GM10248 (cell line): ENCODE data around the gene CSF2.
"Not testable (repeated sequence)": the region's sequence is repeated elsewhere in the genome, so short reads cannot be mapped to it uniquely, and the experiment has no call there.

ENCODE experiments used
- CTCF ChIA-PET: fragments of 300-600 bp; sonication (Branson Sonifier 250); formaldehyde crosslinking; extraction: SDS; loops from one replicate; lab custom pipeline; 2021; ENCODE audit warnings: antibody characterized with exemption; lab: Yijun Ruan, JAX
- POLR2A ChIA-PET: fragments of 350-650 bp; sonication (Branson Sonifier 250); formaldehyde crosslinking; extraction: SDS; loops from one replicate; lab custom pipeline; 2020; ENCODE audit warnings: antibody characterized with exemption; lab: Yijun Ruan, JAX
- DNase-seq: peaks from one replicate; pipeline ENCODE4 v3.0.0; 2012; ENCODE audit errors: extremely low spot score
- CTCF ChIP-seq: IDR thresholded peaks from 2 replicates; pipeline ENCODE4 v1.5.1; 2012; ENCODE audit warnings: mild to moderate bottlenecking, low read depth; ENCODE audit errors: extremely low read depth, missing control alignments, control extremely low read depth

Gene CSF2

GRCh38 chr5:132104556-132104955 is 31.0 kb downstream of the CSF2 start:
- POLR2A ChIA-PET, result no interaction called here
- no peak for DNase-seq
- CTCF ChIA-PET, result interaction anchor here (0.9 to 1.6 kb wide), 7 partner anchors 10 to 123 kb away, joined by 3 to 4 read pairs (median 3); partner anchors contain the start of gene P4HA2
- no peak for TF ChIP-seq CTCF

GRCh38 chr5:132105688-132106087 is 32.1 kb downstream of the CSF2 start:
- POLR2A ChIA-PET, result no interaction called here
- CTCF ChIA-PET, result interaction anchor here (0.9 to 1.6 kb wide), 3 partner anchors 9 to 43 kb away, joined by 3 to 4 read pairs (median 4); no protein-coding TSS in a partner anchor
- DNase-seq, result no peak
- no peak for TF ChIP-seq CTCF

DNA sequence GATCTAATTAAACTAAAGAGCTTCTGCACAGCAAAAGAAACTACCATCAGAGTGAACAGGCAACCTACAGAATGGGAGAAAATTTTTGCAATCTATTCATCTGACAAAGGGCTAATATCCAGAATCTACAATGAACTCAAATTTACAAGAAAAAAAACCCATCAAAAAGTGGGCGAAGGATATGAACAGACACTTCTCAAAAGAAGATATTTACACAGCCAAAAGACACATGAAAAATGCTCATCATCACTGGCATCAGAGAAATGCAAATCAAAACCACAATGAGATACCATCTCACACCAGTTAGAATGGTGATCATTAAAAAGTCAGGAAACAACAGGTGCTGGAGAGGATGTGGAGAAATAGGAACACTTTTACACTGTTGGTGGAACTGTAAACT is 34.9 kb downstream of the CSF2 start:
- DNase-seq, POLR2A ChIA-PET, CTCF ChIA-PET: not testable (repeated sequence)

DNA sequence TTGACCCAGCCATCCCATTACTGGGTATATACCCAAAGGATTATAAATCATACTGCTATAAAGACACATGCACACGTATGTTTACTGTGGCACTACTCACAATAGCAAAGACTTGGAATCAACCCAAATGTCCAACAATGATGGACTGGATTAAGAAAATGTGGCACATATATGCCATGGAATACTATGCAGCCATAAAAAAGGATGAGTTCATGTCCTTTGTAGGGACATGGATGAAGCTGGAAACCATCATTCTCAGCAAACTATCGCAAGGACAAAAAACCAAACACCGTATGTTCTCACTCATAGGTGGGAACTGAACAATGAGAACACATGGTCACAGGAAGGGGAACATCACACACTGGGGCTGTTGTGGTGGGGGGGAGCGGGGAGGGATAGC is 35.4 kb downstream of the CSF2 start:
- CTCF ChIA-PET, result interaction anchor here (1.4 kb wide), 1 partner anchor 43 kb away, joined by 5 read pairs; no protein-coding TSS in a partner anchor
- POLR2A ChIA-PET, DNase-seq: not testable (repeated sequence)

GRCh38 chr5:132109494-132110053 is 36.0 kb downstream of the CSF2 start:
- no peak for TF ChIP-seq CTCF
- CTCF ChIA-PET, result interaction anchor here (1.4 kb wide), 1 partner anchor 44 kb away, joined by 5 read pairs; no protein-coding TSS in a partner anchor
- DNase-seq, result no peak
- POLR2A ChIA-PET, result no interaction called here

DNA sequence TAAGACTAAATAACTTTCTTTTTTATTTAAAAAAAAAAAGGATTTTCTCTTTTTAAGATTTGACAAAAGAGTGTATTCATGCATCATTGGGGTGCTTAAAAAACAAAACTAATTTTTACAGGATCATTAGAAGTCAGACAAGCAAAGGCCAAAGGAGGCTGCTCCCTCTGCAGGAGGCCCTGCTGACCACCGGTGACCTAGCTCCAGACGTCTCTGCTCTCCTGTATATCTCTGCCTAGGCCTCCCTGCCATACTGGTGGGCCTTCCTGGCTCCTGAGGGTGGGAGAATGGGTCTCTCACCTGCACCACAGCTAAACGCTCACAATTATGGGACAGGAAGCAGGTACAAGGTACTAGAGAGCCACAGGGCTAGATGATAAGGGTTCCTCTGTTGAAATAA is 36.6 kb downstream of the CSF2 start:
- no peak for TF ChIP-seq CTCF
- CTCF ChIA-PET, result interaction anchor here (1.1 to 1.5 kb wide), 3 partner anchors 17 to 63 kb away, joined by 3 to 5 read pairs (median 3); no protein-coding TSS in a partner anchor
- DNase-seq, result no peak
- POLR2A ChIA-PET, result no interaction called here

- ChIA-PET CTCF (interaction anchor here (1.1 to 1.5 kb wide), 2 partner anchors 18 to 62 kb away, joined by 3 read pairs; no protein-coding TSS in a partner anchor), POLR2A (no interaction called here)
- no peak for DNase-seq
- TF ChIP-seq CTCF, result no peak
Measured at GRCh38 chr5:132110930-132111329, 37.3 kb downstream of the CSF2 start.
